Tongue (tissue), 2 donors: ENCODE results near the gene OPRL1. TPM values are rescaled to one million over a fixed set of nuclear protein-coding genes. Genes with fewer than 3 reads are reported as not detected.
"Not testable (repeated sequence)": the region's sequence is repeated elsewhere in the genome, so short reads cannot be mapped to it uniquely, and the experiment has no call there.

ENCODE experiments used
- DNase-seq: peaks from one replicate; pipeline ENCODE4 v3.0.0-alpha.2; 2015
- total RNA-seq: library from RNA; depleted of rRNA; stranded (reverse); fragments of >200 nt; gene quantifications from one replicate; pipeline ENCODE4 v1.2.3, GENCODE V29; 2014

Gene OPRL1
- total RNA-seq, 1 donor from 2014 or later, result 0.62 TPM

GRCh38 chr20:64117432-64117777 lies 37.5 kb downstream of the OPRL1 start:
- DNase-seq, result not testable (repeated sequence)

GRCh38 chr20:64119301-64119680 lies 39.4 kb downstream of the OPRL1 start:
- DNase-seq, result no peak

DNA sequence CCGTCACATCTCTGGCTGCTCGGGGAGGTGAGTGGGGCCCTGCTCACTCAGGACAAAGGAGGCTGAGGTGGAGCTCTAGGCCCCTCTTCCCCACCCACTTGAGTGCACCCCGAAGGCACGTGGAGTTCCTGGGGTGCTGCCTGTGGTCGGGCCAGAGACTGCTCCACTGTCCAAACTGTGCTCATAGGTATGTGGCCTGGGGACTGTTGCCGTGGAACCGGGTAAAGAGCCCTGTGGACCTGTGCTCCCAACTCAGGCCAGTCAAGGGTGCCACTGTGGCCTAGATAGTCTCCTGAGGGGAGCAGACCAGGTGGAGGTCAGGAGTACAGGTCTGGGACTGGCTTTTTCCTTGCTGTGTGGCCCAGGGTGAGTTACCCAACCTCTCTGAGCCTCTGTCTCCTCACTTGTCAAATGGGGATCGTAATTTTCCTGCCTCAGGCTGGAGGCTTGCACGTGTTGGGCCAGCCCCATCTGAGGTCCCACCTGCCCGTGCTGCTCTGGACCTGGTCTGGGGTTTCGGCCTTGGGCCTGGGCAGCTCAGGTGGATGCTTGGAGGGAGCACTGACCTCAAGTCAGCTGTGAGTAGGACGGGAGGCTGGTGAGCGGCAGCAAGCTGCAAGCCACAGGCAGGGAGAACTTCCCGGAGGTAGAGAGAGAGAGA lies 39.9 kb downstream of the OPRL1 start:
- DNase-seq, result no peak

DNA sequence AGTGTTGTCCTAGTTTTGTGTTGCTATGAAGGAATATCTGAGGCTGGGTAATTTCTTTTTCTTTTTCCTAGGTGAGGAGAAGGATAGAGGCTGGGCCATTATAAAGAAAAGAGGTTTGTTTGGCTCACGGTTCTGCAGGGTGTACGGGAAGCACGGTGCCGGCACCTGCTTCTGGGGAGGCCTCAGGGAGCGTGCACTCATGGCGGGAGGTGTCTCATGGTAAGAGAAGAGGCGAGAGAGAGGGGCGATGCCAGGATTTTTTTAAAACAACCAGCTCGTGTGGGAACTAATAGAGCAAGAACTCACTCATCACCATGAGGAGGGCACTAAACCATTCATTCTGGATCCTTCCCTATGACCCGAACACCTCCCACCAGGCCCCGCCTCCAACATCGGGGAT lies 41.7 kb downstream of the OPRL1 start:
- DNase-seq, result no peak

- DNase-seq, result not testable (repeated sequence)
Observed at GRCh38 chr20:64122927-64123326, 43.0 kb downstream of the OPRL1 start.

GRCh38 chr20:64123517-64123916 lies 43.6 kb downstream of the OPRL1 start:
- not testable (repeated sequence) for DNase-seq

GRCh38 chr20:64129146-64129782 lies 49.4 kb downstream of the OPRL1 start:
- no peak for DNase-seq

GRCh38 chr20:64130271-64130670 lies 50.4 kb downstream of the OPRL1 start:
- DNase-seq, result no peak

DNA sequence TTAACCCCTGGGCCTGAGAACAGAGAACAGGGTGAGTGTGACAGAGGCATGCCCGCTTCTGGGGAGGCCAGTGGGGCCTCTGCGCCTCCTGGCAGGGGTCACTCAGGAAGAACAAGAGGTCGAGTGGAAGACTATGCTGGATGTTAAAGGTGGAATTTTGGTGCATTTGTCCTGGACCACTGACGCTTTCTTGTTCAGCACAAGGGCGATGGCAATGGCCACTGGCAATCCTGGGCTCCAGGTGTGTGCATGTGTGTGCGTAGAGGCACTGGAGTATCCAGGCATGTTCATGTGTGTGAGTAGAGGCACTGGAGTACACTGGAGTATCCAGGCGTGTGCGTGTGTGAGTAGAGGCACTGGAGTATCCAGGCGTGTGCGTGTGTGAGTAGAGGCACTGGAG lies 51.0 kb downstream of the OPRL1 start:
- no peak for DNase-seq

GRCh38 chr20:64131406-64131805 lies 51.5 kb downstream of the OPRL1 start:
- no peak for DNase-seq

DNA sequence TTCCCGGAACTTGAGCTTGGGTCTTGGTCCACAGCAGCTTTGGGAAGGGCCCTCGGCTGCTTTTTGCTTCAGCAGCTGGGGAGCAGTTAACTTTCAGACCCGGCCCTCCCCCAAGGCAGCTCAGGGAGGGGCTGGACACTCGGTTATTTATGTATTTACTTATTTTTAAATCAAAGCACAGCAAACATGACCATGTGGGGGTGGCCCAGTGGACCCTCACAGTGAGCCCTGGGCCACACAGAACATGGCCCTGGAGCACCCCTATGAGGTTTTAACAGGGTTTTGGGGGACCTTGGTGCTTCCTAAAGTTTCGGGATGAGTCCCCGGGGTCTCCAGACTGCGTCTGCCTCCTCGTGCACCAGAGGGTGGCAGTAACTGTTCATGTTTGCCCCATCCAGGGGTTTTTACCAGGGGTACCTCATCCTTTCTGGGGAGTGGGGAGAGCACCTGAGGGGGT lies 54.1 kb downstream of the OPRL1 start:
- DNase-seq, result no peak

GRCh38 chr20:64134744-64135143 lies 54.9 kb downstream of the OPRL1 start:
- DNase-seq, result not testable (repeated sequence)

- no peak for DNase-seq
Observed at GRCh38 chr20:64136004-64136710, 56.3 kb downstream of the OPRL1 start.

DNA sequence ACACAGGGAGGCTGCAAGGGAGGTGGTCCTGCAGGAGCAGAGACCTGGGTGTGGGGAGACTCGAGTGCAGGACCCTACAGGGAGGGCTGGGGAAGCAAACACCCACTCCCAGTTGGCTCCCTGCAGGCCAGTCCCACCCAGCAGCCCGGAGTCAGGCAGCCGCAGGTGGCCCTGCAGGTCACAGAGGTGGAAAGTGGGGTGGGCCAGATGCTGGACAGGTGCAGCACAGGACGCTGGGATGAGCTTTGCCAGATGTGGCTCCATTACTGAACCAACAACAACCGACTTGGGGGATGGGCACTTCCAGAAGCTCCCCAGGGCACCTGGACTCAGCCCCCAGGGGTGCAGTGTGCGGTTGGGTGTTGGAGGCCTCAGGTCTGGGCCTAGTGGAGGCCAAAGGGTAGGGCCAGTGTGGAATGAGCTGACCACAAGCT lies 57.7 kb downstream of the OPRL1 start:
- no peak for DNase-seq

DNA sequence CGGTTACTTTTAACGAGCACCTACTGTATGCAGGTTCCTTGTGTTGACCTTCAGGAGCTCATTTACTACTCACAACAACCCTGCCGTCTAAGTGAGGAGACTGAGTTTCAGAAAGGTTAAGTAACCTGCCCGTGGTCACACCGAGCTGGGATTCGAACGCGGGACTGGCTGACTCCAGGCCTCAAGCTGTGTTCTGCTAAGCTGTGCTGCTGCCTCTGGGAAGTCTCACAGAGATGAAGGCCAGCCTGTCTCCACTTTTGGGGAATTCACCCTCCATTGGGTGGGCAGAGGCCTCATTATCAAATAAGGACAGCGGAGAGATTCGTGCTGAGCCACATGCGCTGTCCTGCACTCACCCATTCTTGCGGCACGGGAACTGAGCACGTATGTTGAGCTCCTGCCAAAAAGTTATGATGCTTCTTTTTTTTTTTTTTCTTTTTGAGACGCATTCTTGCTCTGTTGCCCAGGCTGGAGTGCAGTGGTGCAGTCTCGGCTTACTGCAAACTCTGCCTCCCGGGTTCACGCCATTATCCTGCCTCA lies 58.5 kb downstream of the OPRL1 start:
- DNase-seq, result no peak

GRCh38 chr20:64139199-64140060 lies 59.5 kb downstream of the OPRL1 start:
- no peak for DNase-seq

- no peak for DNase-seq
Observed at GRCh38 chr20:64140061-64140931, 60.4 kb downstream of the OPRL1 start.

DNA sequence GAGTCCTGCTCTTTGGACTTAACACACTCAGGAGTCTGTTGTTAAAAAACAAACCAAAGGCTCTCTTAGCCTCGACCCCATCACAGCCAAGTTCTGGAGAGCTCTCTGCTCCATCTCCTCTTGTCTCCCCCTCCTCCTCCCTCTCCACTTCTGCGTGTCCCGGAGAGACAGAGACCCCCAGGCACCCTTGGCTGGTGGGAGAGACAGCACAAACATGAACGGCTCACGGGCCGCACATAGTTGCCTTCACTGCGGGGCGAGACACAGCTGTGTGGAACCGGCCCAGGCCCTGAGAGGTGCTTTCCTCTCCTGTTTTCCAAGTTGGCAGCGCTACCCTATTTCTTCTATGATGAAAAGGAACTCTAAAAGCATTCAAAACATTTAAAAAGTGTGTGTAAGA lies 61.1 kb downstream of the OPRL1 start:
- DNase-seq, result no peak

DNA sequence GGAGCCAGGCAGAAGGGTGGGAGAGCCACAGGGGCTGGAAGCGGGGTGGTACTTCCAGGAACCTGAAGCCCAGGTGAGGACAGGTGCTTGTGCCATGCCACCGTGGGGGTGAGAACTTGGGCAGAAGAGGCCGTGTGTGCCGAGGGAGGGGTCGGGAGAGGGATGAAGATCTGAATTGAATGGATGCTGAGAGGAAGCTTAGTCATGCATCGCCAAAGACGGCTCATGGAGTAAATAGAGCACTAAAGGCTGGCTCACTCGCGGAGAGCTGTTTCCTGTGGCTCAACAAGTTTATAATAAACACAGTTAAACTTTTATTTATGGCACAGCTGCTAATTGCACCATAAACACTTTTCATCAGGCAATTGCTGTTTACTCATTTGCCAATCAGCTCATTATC lies 62.7 kb downstream of the OPRL1 start:
- no peak for DNase-seq

GRCh38 chr20:64143018-64143801 lies 63.3 kb downstream of the OPRL1 start:
- DNase-seq, result no peak
